ENCODE measurements around the gene AHNAK. TPM values are rescaled to one million over a fixed set of nuclear protein-coding genes. Genes with fewer than 3 reads are reported as not detected.
A peak's percentile ranks its signal among the peaks of the same experiment; 100 is the strongest.

Gene AHNAK
- total and polyA plus RNA-seq, 11 donors = 84.4 to 861 (median 384) TPM

DNA sequence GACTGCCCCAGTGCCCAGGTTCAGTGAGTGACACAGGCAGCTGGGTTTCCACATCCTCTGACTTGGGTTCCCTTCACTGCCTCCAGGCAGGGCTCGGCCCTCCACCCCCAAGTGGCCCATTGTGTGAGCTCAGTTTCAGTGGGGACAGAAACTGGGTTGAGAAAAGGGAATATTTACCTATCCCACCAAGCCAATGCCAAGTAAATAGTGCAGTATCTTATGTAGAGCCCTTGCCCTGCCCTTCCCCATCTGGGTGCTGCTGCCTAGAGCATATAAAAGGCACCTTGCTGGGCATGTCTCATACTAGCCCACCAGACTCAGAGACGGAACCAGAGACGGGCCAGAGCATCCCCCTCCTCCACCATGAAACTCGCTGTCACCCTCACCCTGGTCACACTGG lies 127.9 kb downstream of the AHNAK start, which contains the start of gene SCGB1A1:
Gene SCGB1A1 (plus strand): TSS at position 301 of the 400 bp plus-strand sequence. CDS start 63 bp downstream, at position 364.
- ATAC-seq = no peak
- WGBS, 4 donors = 75 to 95% (median 85%) methylated on average over 4 of the region's 4 CpGs
- H3K4me3 ChIP-seq = peak within 1 kb of the TSS in 1 of 12 donors; percentile 7
- intact Hi-C loops (cut with DNase I) = no loop called here
- peaks cover 0 to 14% (median 6%) of the 10 kb centered on the region in 12 donors for H3K4me1 ChIP-seq
- no peak for DNase-seq
- H3K27me3 ChIP-seq = no peaks in the 10 kb centered on the region
- no peaks in the 10 kb centered on the region for H3K9me3 ChIP-seq
- TF ChIP-seq POLR2A (IDR thresholded peaks at IDR 0.05) = no peak
- TF ChIP-seq, protein P1, sequence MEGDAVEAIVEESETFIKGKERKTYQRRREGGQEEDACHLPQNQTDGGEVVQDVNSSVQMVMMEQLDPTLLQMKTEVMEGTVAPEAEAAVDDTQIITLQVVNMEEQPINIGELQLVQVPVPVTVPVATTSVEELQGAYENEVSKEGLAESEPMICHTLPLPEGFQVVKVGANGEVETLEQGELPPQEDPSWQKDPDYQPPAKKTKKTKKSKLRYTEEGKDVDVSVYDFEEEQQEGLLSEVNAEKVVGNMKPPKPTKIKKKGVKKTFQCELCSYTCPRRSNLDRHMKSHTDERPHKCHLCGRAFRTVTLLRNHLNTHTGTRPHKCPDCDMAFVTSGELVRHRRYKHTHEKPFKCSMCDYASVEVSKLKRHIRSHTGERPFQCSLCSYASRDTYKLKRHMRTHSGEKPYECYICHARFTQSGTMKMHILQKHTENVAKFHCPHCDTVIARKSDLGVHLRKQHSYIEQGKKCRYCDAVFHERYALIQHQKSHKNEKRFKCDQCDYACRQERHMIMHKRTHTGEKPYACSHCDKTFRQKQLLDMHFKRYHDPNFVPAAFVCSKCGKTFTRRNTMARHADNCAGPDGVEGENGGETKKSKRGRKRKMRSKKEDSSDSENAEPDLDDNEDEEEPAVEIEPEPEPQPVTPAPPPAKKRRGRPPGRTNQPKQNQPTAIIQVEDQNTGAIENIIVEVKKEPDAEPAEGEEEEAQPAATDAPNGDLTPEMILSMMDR (IDR thresholded peaks at IDR 0.05) = no peak
- peak within 1 kb of the TSS in 9 of 12 donors; percentile 31 to 77 (median 59) for H3K27ac ChIP-seq
- no peaks in the 10 kb centered on the region for H3K36me3 ChIP-seq

DNA sequence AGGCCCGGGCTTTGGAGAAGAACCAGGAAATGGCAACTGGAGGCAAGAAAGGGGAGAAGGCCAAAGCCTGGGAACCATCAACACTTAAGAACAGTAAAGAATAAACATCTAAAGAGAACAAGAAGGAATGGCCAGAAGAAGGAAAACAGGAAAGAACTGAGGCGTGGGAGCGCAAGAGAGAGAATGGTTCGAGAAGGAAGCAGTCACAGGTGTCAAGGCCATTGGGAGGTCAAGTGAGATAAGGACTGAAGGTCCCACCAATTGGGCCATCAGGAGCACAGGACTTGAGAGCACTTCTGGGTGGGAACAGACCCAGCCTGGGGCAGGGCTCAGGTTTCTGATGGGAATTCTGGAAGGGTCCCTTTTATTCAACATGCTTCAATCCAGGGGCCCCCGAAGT lies 128.5 kb downstream of the AHNAK start:
- intact Hi-C loops (cut with DNase I) = no loop called here
- WGBS, 4 donors = 77 to 86% (median 83%) methylated on average over 5 of the region's 5 CpGs
- H3K4me3 ChIP-seq = no peak overlapping the region
- no peaks in the 10 kb centered on the region for H3K36me3 ChIP-seq
- TF ChIP-seq POLR2A (IDR thresholded peaks at IDR 0.05) = no peak
- TF ChIP-seq, protein P1 (IDR thresholded peaks at IDR 0.05) = no peak
- ATAC-seq (no peak), DNase-seq (no peak)
- H3K27me3 ChIP-seq = no peaks in the 10 kb centered on the region
- H3K4me1 ChIP-seq = peaks cover 0 to 14% (median 6%) of the 10 kb centered on the region in 12 donors
- H3K9me3 ChIP-seq = no peaks in the 10 kb centered on the region
- peak overlapping the region in 1 of 12 donors; percentile 77 for H3K27ac ChIP-seq

DNA sequence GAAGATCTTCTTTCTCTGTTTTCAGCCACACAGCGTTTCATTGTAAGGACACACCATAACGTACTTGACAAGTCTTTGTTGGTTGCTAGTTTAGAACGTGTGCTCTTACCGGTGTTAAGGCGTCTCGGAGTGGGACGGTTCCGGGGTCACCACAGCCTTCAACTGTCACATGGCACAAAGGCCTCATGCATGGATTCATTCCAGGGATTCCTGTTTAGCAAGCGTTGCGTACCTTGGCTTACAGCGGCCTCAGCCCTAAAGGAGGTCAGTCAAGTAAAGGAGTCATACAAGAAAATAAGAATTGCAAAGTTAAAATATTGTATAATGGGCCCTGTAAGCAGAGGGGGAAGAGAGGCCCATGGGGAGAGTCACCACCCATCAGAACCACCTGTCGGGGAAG lies 130.0 kb downstream of the AHNAK start:
- 80 to 90% (median 88%) methylated on average over 12 of the region's 12 CpGs for WGBS, 4 donors
- peaks cover 0 to 14% (median 6%) of the 10 kb centered on the region in 12 donors for H3K4me1 ChIP-seq
- no peak for TF ChIP-seq POLR2A (IDR thresholded peaks at IDR 0.05)
- TF ChIP-seq, protein P1 (IDR thresholded peaks at IDR 0.05) = no peak
- DNase-seq (no peak), ATAC-seq (no peak)
- H3K36me3 ChIP-seq = no peaks in the 10 kb centered on the region
- intact Hi-C loops (cut with DNase I) = no loop called here
- no peaks in the 10 kb centered on the region for H3K9me3 ChIP-seq
- no peak overlapping the region for H3K27ac ChIP-seq
- no peaks in the 10 kb centered on the region for H3K27me3 ChIP-seq
- H3K4me3 ChIP-seq = no peak overlapping the region

DNA sequence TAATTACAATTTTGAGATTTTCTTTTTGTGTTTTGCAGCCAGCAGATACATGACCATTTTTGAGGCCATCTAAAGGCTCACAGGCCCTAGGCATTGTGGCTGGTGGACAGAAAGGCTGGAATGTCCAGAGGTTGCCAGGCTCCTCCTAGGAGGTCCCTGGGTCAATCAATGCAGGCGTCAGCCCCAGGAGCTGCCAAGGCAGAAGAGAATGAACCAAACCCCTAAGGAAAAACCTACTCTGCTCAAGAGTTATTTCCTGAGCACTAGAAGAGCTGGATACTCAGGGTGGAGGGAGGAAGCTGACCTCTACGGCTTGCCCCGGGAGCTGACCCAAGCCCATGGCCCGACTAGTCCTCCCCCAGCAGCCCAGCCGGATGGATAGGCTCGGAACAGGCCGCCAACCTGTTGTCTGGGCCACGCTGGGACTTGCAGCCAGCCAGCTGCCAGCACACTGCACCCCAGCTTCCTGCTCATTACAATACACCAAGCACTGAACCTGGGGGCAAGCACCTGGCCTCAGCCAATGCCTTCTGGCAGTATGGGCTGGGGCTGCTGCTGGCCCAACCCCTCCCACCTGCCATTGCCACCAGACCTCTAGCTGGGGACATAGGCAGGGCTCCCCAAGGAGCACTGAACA lies 133.4 kb downstream of the AHNAK start:
- intact Hi-C loops (cut with DNase I) = no loop called here
- 70 to 84% (median 72%) methylated on average over 8 of the region's 8 CpGs for WGBS, 4 donors
- H3K36me3 ChIP-seq = no peaks in the 10 kb centered on the region
- DNase-seq (no peak), ATAC-seq (no peak)
- no peaks in the 10 kb centered on the region for H3K4me1 ChIP-seq
- no peak for TF ChIP-seq POLR2A (IDR thresholded peaks at IDR 0.05)
- TF ChIP-seq, protein P1 (IDR thresholded peaks at IDR 0.05) = no peak
- H3K9me3 ChIP-seq = no peaks in the 10 kb centered on the region
- H3K4me3 ChIP-seq = no peak overlapping the region
- H3K27ac ChIP-seq = no peak overlapping the region
- no peaks in the 10 kb centered on the region for H3K27me3 ChIP-seq
